GM18867 (cell line): ENCODE measurements around the gene ZNF716.
"Not testable (repeated sequence)": the region's sequence is repeated elsewhere in the genome, so short reads cannot be mapped to it uniquely, and the experiment has no call there.

Experiments used
- ATAC-seq: cut with Tn5 transposase; IDR thresholded peaks from one replicate; pipeline ENCODE4 v1.9.1; 2021; ENCODE audit warnings: mild to moderate bottlenecking, moderate library complexity; ENCODE audit not compliant: unreplicated experiment

ZNF716 gene

GRCh38 chr7:57425969-57426628, 23.9 kb upstream of the ZNF716 start:
- ATAC-seq: no peak

- no peak for ATAC-seq
These were observed 23.4 kb upstream of the ZNF716 start for GRCh38 chr7:57426629-57427003.

GRCh38 chr7:57427146-57427545, 22.8 kb upstream of the ZNF716 start:
- no peak for ATAC-seq

- no peak for ATAC-seq
These were observed 22.4 kb upstream of the ZNF716 start for GRCh38 chr7:57427594-57427993.

GRCh38 chr7:57432583-57432982, 17.4 kb upstream of the ZNF716 start:
- no peak for ATAC-seq

GRCh38 chr7:57437581-57437980, 12.4 kb upstream of the ZNF716 start:
- ATAC-seq: no peak

GRCh38 chr7:57438244-57438643, 11.7 kb upstream of the ZNF716 start:
- ATAC-seq: no peak

GRCh38 chr7:57443567-57443966, 6.4 kb upstream of the ZNF716 start:
- no peak for ATAC-seq

GRCh38 chr7:57469186-57469828, 19.3 kb downstream of the ZNF716 start:
- ATAC-seq: not testable (repeated sequence)

GRCh38 chr7:57480304-57480703, 30.3 kb downstream of the ZNF716 start:
- ATAC-seq: not testable (repeated sequence)

- ATAC-seq: not testable (repeated sequence)
These were observed 35.0 kb downstream of the ZNF716 start for GRCh38 chr7:57485022-57485421.

GRCh38 chr7:57487957-57488356, 38.0 kb downstream of the ZNF716 start:
- ATAC-seq: no peak

GRCh38 chr7:57495111-57495510, 45.1 kb downstream of the ZNF716 start:
- not testable (repeated sequence) for ATAC-seq

GRCh38 chr7:57496395-57496794, 46.4 kb downstream of the ZNF716 start:
- ATAC-seq: no peak

- ATAC-seq: no peak
These were observed 55.2 kb downstream of the ZNF716 start for GRCh38 chr7:57505176-57505575.
